HepG2 (cell line): Measurements from ENCODE around the gene SAMD10. TPM values are rescaled to one million over a fixed set of nuclear protein-coding genes. Genes with fewer than 3 reads are reported as not detected.
A peak's percentile ranks its signal among the peaks of the same experiment; 100 is the strongest.

Experiments
- BRCA1 ChIP-seq: sonication (generic); formaldehyde crosslinking; IDR thresholded peaks from 2 replicates; pipeline ENCODE4 v1.4.0; 2020; ENCODE audit warnings: missing genetic modification reagents
- CBX1 ChIP-seq: IDR thresholded peaks from one replicate; pipeline ENCODE4 v1.6.1; 2016; ENCODE audit warnings: antibody characterized with exemption, low read depth
- CEBPB ChIP-seq: IDR thresholded peaks from 2 replicates; pipeline ENCODE4 v1.6.1; 2011; ENCODE audit warnings: low read depth, low read length, improper control_type of control experiment, borderline replicate concordance
- FOXO4 ChIP-seq: sonication (generic); formaldehyde crosslinking; conservative IDR thresholded peaks from 2 replicates; pipeline ENCODE4 v1.8.1; 2023; ENCODE audit warnings: missing genetic modification reagents
- NCOR1 ChIP-seq: fragments of 200-600 bp; sonication (generic); IDR thresholded peaks from 2 replicates; pipeline ENCODE4 v1.7.0; 2017; ENCODE audit warnings: antibody characterized with exemption, low read length, borderline replicate concordance
- PATZ1 ChIP-seq: sonication (generic); formaldehyde crosslinking; IDR thresholded peaks from 2 replicates; pipeline ENCODE4 v1.4.0; 2020; ENCODE audit warnings: missing genetic modification reagents
- PREB ChIP-seq: sonication (generic); formaldehyde crosslinking; IDR thresholded peaks from 2 replicates; pipeline ENCODE4 v1.4.0; 2020; ENCODE audit warnings: missing genetic modification reagents
- SMARCE1 ChIP-seq: fragments of 450-650 bp; IDR thresholded peaks from 2 replicates; pipeline ENCODE4 v1.6.1; 2017; ENCODE audit warnings: borderline replicate concordance
- U2AF1 ChIP-seq: fragments of 200-400 bp; formaldehyde crosslinking; optimal IDR thresholded peaks from 2 replicates; pipeline ENCODE3; 2017; ENCODE audit warnings: mild to moderate bottlenecking, low read depth, low read length
- ZBTB2 ChIP-seq: sonication (generic); formaldehyde crosslinking; IDR thresholded peaks from 2 replicates; pipeline ENCODE4 v1.8.0; 2022; ENCODE audit warnings: low read depth, missing genetic modification reagents
- ZBTB39 ChIP-seq: sonication (generic); formaldehyde crosslinking; IDR thresholded peaks from 2 replicates; pipeline ENCODE4 v1.5.0; 2020; ENCODE audit warnings: missing genetic modification reagents
- ZC3H4 ChIP-seq: sonication (generic); formaldehyde crosslinking; IDR thresholded peaks from 2 replicates; pipeline ENCODE4 v1.4.0; 2020; ENCODE audit warnings: missing genetic modification reagents, borderline replicate concordance
- ZFP1 ChIP-seq: IDR thresholded peaks from 2 replicates; pipeline ENCODE4 v1.6.1; 2016
- ZNF281 ChIP-seq: sonication (generic); formaldehyde crosslinking; IDR thresholded peaks from 2 replicates; pipeline ENCODE4 v1.4.0; 2020; ENCODE audit warnings: missing genetic modification reagents, borderline replicate concordance
- ZNF431 ChIP-seq: sonication (generic); formaldehyde crosslinking; IDR thresholded peaks from 2 replicates; pipeline ENCODE4 v1.9.0; 2022; ENCODE audit warnings: missing genetic modification reagents, low read depth, mild to moderate bottlenecking, borderline replicate concordance
- ZNF441 ChIP-seq: sonication (generic); formaldehyde crosslinking; IDR thresholded peaks from 2 replicates; pipeline ENCODE4 v1.7.0; 2021; ENCODE audit warnings: missing genetic modification reagents, borderline replicate concordance
- ZNF772 ChIP-seq: sonication (generic); formaldehyde crosslinking; IDR thresholded peaks from 2 replicates; pipeline ENCODE4 v1.5.0; 2020; ENCODE audit warnings: mild to moderate bottlenecking, missing genetic modification reagents
- ZNF879 ChIP-seq: sonication (generic); formaldehyde crosslinking; IDR thresholded peaks from 2 replicates; pipeline ENCODE4 v1.8.1; 2023; ENCODE audit warnings: missing genetic modification reagents
- polyA plus RNA-seq, 8 experiments: library from polyadenylated mRNA; depleted of rRNA in 3 of 8; stranded (reverse) in 7 of 8; unstranded in 1 of 8; fragments of >200 nt; fragmentation: Illumina TruSeq in 4 of 8; extraction: Trizol in 4 of 8; gene quantifications; 2 replicates each; pipeline versions ENCODE4 v1.2.1 to v1.2.3, GENCODE V29; 2011 to 2016; ENCODE audit warnings: low read depth in 4 of 8, missing spikeins in 1 of 8, mixed read lengths in 1 of 8; ENCODE audit not compliant: insufficient read depth in 1 of 8
- total RNA-seq, 5 experiments: library from RNA; depleted of rRNA; stranded (reverse); fragments of >200 nt; fragmentation: Illumina TruSeq; extraction: Trizol; gene quantifications; 2 replicates each; pipeline ENCODE4 v1.2.3, GENCODE V29; 2016; ENCODE audit warnings: low read depth in 1 of 5

SAMD10 gene
- total and polyA plus RNA-seq, 2 of the 13 experiments (the other 11 are each of a cell fraction or from before 2014, with no cell fraction given) = 6.1 to 11.0 TPM

DNA sequence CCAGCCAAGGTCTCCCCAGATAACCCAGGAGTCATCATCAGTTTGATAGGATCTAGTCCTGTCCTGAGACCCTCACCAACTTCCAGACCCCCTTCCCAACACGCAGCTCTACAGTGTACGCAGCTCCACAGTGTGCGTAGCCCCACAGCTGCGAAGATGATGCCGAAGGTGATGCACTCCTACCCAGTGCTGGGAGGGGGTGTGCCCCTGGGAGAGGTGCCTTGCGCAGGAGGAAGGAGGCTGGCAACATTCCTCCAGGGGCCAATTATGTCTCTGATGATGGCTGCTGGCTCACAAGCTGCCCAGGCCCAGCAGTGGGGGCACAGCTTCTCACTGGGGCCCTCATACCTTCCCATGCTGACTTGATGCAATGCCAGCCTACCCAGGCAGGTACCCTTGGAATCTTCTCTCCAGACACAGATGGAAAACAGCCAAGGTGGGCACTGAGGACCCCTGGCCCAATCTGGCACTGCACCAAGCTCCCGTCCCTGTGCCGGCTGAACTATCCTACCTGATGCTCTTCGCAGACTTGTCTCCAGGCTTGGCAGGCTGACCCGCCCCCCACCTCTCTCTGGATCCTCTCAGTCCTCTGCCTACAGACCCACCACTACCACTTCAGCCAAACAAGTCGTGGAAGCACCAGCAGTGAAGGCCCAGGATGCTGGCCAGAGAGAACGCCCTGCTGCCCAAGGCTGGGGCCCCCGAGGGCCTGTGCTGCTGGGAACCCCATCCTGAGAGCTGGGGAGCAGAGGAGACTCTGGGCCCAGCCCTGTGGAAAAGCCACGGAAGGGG is 11.1 kb downstream of the SAMD10 start (continued):
- TF ChIP-seq ZBTB39 (CRISPR knock-in tag) (no peak), NCOR1 (no peak), ZNF441 (no peak), CBX1 (peak; percentile 19), ZC3H4 (peak; percentile 79), SMARCE1 (no peak), PREB (no peak), BRCA1 (CRISPR knock-in tag) (no peak), CEBPB (no peak), ZNF431 (CRISPR knock-in tag) (no peak; the same call in 1 of the 2 replicates), PATZ1 (CRISPR knock-in tag) (no peak), ZNF772 (CRISPR knock-in tag) (no peak), ZNF281 (CRISPR knock-in tag) (0 out of 2 replicates have a peak, but pooled peaks have one; percentile 15), U2AF1 (peak; percentile 17), ZFP1 (CRISPR knock-in tag) (no peak), ZNF879 (CRISPR knock-in tag) (no peak), ZBTB2 (no peak), FOXO4 (CRISPR knock-in tag) (no peak)
